Fibroblast of lung (primary cell): Measurements from ENCODE around the gene ZSCAN21.

Source experiments
- EZH2 ChIP-seq: IDR thresholded peaks from 2 replicates; pipeline ENCODE4 v1.5.1; 2012; ENCODE audit warnings: low read length, control low read depth, mild to moderate bottlenecking; ENCODE audit errors: missing control alignments
- TF ChIP-seq, protein P1 (sequence below), 2 donors: IDR thresholded peaks in 1 of 2; conservative IDR thresholded peaks in 1 of 2; 1 replicate in 1 of 2; 2 replicates in 1 of 2; pipeline ENCODE4 v1.5.1; 2011 to 2012; ENCODE audit warnings: low read length in 2 of 2, control low read depth in 1 of 2, inconsistent platforms in 1 of 2, low read depth in 1 of 2, mild to moderate bottlenecking in 1 of 2

DNA sequence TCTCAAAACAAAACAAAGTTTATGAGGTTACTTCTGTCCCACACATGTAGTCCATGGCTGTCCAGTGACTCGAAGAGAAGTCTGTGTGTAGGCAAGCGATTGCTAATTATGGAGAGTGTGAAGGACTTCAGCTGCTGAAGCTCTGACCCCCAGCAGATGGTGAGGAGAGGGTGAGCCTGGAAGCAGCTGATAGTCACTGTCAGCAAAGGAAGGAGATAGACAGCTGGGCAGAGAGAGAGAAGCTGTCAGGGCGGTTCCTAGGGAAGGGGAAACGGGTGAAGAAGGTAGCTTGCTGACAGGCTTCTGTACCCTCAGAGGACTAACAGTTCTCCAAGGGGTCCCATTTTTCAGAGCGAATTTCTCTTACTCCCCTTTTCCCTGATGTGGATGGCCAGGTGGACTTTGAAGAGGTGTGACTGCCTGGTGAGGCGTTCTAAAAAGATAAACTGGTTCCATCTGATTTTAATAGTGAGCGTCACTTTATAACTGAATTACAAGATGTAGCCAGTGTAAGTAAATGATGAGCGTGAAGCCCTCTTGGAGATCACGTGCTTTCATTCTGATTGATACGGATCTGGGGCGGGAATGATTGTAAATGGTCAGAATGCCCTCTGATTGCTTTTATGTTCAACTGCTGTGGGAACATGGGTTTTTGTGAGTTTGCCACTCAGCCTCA lies 12.1 kb downstream of the ZSCAN21 start:
- TF ChIP-seq, protein P1, sequence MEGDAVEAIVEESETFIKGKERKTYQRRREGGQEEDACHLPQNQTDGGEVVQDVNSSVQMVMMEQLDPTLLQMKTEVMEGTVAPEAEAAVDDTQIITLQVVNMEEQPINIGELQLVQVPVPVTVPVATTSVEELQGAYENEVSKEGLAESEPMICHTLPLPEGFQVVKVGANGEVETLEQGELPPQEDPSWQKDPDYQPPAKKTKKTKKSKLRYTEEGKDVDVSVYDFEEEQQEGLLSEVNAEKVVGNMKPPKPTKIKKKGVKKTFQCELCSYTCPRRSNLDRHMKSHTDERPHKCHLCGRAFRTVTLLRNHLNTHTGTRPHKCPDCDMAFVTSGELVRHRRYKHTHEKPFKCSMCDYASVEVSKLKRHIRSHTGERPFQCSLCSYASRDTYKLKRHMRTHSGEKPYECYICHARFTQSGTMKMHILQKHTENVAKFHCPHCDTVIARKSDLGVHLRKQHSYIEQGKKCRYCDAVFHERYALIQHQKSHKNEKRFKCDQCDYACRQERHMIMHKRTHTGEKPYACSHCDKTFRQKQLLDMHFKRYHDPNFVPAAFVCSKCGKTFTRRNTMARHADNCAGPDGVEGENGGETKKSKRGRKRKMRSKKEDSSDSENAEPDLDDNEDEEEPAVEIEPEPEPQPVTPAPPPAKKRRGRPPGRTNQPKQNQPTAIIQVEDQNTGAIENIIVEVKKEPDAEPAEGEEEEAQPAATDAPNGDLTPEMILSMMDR (conservative IDR thresholded peaks at IDR 0.05 in 1 of 2, IDR thresholded peaks at IDR 0.05 in 1 of 2; ENCODE audit: low read depth in 1 of 2, low read length in 2 of 2): no peak
- no peak for TF ChIP-seq EZH2
